ENCODE results near the gene CHN2.
"Not testable (repeated sequence)": the region's sequence is repeated elsewhere in the genome, so short reads cannot be mapped to it uniquely, and the experiment has no call there.

The CHN2 gene

DNA sequence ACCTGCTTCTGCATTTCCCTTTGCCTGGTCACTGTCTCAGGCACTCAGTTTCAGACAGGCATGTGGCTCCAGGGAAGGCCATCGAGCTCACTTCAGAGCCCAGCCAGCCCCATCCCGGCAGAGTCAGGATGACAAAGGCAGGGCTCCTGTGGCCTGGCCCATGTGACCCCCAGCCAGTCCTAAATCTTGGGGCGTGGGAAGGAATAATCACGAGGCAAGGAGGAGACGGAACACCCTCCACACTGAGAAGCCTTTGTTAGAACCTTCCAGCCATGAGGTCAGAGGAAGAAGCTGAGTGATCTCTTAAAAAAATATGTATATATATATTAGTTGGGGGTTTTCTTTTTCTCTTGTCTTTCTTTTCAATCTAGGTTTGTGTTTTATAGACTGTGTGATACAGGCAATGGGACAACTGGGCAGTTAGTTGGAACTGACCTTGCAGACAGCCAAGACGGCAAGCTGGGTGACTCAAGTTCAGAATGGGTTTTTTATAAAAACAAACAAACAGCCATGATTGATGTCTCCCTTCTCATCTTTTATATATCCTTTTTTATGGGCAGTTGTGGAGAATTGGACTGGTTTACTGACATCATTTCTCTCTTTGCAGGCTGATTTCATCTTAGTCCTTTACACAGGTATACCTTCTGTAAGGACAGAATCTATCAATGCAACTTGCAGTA lies 60.8 kb downstream of the CHN2 start:
- no peak for DNase-seq

DNA sequence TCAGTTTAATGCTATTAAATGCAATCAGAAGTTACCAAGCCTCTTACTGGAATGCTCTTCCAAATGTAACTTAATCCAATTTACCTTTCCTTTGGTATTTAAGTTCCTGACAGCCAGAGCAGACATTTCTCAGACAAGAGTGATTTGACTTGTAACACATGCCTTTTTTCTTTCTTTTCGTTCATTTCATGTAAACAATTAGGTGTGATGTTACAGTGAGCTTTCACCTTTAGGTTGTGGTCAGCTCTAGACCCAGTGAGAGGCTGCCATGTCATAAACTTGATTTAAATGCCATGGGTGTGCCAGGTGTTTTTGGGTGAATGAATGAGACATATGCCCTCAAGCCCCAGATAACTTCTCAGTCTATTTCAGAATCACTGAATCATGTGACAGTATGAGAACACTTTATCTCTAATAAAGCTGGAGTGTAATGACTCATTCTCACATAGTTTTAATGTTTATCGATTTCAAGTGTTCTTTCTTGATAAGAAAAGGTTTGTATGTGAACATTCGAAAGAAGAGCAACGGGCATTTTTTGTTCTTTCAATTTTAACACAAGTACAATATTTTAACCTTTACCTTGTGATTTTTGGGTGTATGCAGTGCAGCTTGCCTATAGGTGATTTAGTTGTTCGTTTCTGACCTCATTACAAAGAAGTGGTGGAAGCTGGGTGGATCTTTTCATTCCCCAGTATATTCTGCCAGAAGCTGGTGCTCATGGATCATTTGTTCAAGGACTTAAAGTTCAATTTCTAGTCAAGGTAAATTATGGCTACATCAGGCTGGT lies 61.5 kb downstream of the CHN2 start:
- no peak for DNase-seq

DNA sequence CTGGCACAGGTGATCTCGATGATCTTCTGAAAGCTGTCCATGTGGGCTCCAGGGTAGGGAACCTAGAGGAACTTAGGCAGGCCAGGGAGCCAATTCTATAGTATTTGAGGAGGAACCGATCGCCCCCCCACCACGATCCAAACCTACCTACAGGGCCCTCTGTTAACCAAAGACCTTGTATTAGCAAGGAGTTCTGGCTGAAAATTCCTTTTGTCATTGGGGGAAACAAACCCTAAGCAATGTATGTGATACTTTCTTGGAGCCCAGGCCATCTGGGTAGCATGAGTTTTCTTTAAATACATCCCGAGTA lies 62.1 kb downstream of the CHN2 start:
- no peak for DNase-seq

DNA sequence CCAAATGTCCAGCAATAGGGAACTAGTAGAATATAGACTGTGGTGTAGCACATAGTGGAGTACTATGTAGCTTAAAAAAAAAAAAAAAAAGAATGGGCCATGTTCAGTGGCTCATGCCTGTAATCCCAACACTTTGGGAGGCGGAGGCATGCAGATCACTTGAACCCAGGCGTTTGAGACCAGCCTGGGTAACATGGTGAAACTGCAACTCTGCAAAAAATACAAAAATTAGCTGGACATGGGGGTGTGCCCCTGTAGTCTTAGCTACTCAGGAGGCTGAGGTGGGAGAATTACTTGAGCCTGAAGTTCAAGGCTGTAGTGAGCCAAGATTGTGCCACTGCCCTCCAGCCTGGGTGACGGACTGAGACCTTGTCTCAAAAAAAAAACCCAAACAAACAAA lies 64.4 kb downstream of the CHN2 start:
- no peak for DNase-seq

DNA sequence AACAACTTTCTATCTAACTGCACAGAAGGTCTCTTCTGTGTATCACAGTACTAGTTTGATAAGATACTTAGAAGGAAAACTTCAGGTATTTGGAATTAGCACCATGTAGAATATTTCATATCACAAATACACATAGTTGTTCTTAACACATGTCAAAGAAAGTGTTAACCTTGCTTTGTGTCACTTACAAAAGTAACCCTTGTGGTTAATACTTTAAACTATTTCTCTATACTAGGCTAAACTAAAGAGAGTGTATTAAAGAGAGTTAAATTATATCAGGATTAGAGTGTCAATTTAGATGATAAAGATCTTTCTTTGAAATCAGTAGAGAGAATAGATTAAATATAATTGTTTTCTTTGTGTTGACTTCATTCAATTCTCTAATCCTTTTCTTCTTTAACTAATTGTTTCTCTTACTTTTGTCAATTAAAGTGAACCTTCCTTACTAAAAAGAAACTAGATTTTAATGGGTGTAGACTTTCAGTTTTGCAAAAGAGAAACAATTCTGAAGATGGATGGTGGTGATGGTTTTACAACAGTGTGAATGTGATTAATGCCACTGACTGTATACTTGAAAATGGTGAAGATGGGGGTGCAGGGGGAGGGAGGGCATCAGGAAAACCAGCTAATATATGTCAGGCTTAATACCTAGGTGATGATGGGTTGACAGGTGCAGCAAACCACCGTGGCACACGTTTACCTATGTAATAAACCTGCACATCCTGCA lies 67.8 kb downstream of the CHN2 start:
- no peak for DNase-seq

DNA sequence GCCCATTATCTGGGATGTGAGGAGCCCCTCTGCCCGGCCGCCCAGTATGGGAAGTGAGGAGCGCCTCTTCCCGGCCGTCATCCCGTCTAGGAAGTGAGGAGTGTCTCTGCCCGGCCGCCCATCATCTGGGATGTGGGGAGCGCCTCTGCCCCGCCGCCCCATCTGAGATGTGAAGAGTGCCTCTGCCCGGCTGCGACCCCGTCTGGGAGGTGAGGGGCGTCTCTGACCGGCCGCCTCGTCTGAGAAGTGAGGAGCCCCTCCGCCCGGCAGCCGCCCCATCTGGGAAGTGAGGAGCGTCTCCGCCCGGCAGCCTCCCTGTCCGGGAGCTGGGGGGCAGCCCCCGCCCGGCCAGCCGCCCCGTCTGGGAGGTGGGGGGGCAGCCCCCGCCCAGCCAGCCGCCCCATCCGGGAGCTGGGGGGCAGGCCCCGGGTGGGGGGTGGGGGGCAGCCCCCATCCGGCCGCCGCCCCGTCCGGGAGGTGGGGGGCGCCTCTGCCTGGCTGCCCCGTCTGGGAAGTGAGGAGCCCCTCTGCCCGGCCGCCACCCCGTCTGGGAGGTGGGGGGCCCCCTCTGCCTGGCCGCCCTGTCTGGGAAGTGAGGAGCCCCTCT lies 69.1 kb downstream of the CHN2 start:
- DNase-seq = not testable (repeated sequence)

DNA sequence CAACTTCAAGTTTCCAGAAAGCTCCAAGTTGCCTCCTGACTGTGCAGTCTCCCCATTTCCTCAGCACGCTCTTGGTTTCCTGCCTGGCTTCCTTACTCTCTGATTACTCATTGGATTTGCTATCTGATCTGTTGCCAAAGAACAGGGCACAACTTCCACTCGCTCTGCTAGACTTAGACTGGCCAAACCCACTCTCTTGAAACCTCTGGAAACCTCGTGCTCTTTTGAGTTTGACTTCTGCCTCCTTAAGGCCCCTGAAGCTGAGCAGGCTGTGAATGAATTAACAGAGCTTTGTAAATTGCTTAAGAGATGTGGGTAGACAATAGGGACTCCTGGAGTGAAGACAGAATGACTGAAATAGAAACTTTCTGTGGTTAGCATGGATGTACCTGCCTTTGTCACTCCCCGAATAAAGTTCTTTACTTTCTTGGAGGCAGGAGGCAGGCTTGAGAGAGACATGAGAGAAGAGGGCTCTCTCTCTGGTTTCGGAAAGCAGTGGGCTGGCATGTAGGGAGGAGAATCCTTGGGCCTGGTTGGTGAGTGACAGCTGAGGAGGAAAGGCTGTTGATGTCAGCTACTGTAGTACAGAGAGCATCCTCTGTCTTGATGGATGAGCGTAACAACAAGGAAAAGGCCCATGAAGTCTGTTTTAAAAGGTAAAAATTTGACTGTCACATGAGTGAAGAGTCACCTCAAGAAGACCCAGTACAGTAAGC lies 70.8 kb downstream of the CHN2 start:
- DNase-seq = no peak

DNA sequence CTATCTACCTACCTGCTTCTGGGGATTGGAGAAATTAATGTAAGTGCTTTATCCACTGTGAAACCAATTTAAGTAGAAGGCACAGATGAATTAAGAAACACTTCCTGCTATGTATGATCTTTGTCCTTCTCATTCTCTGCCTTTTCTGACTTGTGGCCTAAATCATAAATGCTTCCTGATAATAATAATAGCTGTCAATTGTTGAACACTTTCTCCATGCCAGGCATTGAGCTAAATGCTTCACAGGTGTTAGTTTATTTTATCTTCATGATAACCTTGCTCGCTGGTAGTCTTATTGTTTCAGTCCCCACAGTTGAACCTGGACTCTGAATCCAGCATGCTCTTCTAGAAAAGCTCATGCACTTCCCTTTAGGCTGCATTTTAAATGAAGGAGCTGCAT lies 75.4 kb downstream of the CHN2 start:
- no peak for DNase-seq

DNA sequence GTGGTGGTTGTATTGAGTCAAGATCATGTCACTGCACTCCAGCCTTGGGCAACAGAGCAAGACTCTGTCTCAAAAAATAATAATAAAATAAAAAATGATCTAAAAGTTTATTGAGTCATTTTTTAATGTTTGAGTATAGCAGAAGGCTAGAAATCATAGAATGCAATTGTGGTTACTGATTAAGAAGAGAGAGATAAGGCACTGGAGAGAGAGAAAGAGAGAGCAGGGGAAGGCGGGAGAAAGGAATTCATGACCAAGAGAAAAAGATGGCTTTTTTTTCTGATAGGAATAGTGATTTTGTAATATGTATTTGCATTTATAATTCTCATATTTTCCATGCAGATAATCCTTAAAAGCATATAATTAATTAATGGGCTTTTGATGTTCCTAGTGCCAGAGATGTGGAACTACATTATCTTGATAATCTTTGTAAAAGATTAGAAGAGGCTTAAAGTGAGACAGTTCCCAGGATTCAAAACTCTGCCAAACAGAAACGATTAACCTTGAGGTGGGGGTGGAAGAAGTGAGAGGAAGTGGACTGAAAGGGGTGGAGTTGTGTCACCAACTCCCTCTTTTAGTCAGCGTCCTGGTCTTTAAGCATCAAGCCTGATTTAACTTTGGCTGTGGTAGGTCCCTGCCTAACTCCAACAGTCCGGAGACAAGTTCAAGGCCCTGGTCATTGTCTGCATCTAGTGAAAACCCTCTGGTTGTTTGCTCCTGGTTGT lies 76.2 kb downstream of the CHN2 start:
- no peak for DNase-seq

DNA sequence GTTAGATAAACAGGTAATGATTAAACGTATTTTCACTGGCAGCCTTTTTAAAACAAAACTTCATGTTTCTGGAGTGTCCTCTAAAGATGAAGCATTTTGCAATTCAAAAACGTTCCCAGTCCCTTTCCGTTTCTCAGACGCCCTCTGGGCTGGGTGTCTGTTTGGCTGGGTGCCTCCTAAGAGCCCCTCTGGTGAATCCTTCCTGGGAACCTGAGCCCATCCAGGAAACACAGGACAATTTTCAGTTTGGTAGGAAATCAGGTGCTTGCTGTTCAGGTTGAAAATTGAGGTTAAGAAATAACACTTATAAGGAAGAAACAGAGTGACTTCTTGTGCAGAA lies 76.7 kb downstream of the CHN2 start:
- no peak for DNase-seq

DNA sequence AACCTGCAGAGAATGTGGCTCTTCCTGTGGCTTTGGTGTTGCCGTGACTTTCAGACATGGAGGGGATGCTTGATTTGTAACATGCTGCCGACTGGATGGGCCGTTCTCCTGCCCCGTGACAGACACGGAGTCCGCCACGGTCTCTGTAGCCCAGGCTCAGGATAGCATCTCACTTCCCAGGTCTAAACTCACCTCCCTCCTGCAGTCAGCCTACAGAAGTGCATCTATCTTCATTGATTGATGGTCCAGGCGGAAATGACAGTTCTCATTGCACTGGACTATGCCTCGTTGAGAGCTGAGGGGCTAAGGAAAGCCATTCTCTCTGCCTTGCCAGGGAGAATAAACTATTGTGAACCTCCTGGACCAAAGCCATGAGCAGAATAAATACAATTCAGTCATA lies 77.5 kb downstream of the CHN2 start:
- no peak for DNase-seq

DNA sequence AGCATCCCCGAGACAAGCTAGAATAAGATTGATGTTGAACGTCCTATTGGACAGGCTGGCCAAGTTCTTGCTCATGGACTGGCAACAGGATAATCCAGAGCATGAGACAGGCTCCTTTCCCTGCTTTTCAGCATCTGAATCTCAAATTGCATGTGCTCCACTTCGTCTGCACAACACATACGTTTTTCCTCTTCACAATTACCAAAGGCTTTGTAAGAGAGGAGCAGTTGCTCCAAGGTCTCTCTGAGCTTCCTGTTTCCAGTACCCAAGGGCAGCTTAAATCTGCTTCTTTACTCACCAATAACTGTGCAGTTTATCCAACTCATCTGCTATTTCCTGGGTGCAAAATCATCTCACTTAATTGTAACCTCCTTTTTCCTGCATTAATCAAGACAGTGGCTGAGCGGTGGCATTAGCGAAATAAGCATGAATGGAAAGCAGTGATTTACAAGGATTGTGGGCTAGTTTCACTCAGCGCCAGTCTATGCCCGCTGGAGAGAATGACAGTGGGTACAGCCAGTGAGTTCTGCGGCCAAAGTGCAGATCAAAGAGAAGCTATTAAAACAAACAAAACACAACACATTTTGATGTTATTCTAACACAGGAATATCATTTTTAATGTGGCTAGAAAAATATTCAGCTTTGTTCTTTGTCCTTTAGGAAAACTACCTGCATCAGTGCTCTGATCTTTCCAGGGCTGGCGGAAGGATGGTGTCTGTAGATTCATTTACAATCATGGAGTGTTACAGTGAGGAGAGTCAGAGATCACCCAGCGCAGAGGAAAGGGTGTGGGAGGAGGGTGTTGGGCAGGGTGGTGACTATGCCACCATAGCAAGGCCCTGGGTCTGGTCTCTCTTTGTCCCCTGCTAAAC lies 79.8 kb downstream of the CHN2 start:
- peak in 32 of 58 donors; percentile 11 to 83 (median 38) for DNase-seq

DNA sequence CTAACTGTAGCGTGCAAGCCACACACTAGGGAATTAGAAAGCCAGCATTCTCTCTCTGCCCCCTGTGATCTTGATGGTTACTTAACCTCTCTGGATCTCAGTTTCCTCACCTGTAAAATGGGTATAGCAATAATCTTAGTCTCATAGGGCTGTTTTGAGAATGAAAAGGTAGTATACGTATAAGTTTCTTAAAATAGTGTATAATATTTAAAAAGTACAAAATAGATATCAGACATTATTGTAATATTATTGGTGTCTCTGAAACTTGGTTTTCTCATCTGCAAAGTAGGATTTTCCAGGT lies 80.4 kb downstream of the CHN2 start:
- DNase-seq = no peak

DNA sequence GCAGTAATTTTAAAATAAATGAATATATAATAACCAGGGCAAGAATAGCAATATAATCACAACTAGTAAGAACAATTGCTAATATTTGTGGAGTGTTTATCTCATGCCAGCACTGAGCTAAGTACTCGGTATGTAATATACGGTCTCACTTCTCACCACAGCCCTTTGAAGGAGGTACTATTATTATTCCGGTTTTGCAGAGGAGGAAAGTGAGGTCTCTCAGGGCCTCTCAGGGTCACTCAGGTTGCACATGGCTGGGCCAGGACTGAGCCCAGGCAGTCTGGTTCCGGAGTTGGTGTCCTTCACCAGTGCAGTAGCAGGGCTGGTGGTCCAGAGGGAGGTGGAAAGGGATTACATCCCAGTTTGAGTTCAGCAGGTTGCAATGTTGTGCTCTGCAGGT lies 80.9 kb downstream of the CHN2 start:
- no peak for DNase-seq

DNA sequence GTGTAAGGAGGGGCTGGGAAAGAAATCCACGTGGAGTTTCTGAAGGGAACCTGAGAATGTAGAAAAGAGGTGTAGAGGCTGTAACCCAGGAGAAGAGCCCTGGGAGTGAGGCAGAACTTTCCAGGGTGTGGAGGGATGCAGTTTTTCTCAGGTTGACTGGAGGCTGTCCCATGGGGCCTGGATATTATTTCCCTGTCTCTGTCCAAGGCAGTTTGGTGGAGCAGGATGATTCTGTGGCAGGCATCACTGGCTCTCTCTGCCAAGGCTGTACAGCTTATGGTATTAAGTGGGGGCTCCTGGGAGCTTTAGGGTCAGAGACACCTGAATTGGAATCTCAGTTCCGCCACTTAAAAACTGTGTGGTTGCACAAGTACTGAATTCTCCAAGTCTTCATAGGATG lies 81.6 kb downstream of the CHN2 start:
- DNase-seq = no peak

DNA sequence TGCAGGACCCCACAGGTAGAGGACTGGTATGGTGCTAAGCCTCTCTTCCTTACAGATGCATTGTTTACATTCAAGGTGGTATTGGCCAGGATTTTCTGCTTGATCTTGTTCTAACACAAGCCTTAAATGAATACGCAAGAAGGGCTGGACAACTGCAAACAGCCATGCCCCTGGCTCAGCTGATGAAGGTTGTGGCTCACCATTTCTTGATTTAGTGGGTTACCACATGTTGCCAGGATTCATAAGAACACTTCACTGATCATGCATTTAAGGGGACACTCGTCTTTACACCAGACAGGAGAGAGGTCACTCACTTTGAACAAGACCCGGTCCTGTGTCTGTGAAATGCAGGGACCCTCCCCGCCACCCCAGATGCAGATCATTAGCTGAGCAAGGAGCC lies 82.2 kb downstream of the CHN2 start:
- DNase-seq = no peak

DNA sequence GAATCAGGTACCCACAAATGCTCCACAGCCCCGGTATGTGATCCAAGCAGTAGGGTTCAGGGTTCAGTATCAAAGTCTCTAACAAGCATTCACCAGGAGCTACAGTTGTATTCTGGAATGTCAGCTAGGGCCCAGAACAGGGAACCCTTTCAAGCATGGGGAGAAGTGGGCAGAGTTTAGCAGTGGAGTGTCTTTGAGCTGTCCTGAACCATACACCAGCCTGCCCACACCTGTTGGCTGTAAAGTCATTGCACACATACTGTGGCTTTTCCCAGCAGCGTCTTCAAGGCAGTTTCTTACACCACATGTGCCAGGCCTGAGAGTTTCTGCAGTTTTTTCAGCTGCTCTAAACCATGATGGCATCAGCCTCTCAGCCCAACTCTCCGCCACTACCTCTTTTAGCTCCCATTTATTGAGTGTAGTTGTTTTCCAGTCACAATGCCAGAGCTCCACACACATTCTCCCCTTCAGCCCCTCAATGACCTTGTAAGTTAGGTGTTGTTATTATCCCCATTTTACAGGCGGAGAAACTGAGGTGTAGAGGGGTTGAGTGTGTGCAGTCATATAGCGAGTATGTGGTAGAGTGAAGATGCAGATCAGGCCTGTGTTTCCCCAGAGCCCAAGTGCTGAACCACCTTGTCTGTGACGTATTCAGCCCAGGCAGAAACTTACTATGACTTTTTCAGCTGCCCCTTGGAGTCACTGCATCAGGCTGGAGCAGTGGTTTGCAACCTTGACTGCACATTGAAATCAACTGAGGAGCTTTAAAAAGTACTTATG lies 83.1 kb downstream of the CHN2 start:
- DNase-seq = no peak

DNA sequence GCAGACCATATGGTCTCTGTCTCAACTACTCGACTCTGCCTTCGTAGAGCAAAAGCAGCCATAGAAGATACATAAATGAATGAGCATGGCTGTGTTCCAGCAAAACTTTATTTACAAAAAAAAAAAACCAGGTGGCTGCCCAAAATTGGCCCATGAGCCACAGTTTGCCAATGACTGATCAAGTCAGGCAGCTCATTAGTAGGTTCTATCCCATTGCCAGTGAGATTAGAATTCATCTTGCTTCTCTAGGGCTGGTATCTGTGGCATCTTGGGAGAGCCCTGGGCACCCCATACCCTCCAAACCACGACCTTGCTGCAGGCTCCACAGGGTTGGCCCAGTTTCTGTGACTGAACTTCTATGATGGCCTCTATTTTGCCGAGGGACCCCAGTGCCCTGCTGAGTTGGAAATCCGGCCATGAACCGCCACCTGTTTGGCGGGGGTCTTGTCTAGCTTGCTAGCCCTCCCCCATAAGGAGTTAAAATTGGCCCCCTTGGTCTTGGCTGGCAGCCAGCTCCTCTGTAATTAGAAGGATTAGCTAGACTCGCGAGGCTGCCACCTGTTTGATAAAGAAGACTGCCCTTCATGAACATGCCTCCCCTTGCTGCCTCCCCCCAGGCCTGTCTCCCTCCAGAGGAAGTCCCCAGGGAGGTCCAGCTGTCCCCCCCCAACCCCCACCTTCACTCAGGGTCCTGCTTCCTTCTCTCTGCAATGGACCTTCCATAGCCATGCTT lies 83.9 kb downstream of the CHN2 start:
- DNase-seq = no peak
